AG09309 (cell line): ENCODE results near the gene TRIM2.

ENCODE experiments used
- DNase-seq: peaks from one replicate; pipeline ENCODE4 v3.0.0-alpha.2; 2010; ENCODE audit warnings: low read depth
- H3K4me3 ChIP-seq: 2 replicates; pipeline ENCODE4 v1.5.1; 2011; ENCODE audit warnings: mild to moderate bottlenecking, low read depth, low read length, moderate library complexity; ENCODE audit not compliant: control insufficient read depth
- TF ChIP-seq, protein P1 (sequence below): IDR thresholded peaks from 2 replicates; pipeline ENCODE4 v1.5.1; 2011; ENCODE audit warnings: mild to moderate bottlenecking, low read depth, low read length, inconsistent platforms; ENCODE audit not compliant: insufficient read depth, control insufficient read depth; ENCODE audit errors: missing control alignments

Gene TRIM2

DNA sequence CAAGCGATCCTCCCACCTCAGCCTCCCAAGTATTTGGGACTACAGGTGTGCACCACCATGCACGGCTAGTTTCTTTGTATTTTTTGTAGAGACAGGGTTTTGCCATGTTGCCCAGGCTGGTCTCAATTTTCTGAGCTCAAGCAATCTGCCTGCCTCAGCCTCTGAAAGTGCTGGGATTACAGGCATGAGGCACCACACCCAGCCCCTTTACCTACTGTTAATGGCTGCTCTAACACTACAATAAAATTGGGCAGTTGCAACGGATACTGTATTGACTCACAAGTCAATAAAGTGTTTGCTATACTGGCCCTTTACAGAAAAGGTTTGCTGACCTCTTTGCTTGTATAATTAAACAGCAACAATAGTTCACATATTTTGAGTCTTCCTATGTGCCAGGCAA, 41.5 kb downstream of the TRIM2 start:
- no peak overlapping the region for H3K4me3 ChIP-seq
- DNase-seq = no peak
- TF ChIP-seq, protein P1, sequence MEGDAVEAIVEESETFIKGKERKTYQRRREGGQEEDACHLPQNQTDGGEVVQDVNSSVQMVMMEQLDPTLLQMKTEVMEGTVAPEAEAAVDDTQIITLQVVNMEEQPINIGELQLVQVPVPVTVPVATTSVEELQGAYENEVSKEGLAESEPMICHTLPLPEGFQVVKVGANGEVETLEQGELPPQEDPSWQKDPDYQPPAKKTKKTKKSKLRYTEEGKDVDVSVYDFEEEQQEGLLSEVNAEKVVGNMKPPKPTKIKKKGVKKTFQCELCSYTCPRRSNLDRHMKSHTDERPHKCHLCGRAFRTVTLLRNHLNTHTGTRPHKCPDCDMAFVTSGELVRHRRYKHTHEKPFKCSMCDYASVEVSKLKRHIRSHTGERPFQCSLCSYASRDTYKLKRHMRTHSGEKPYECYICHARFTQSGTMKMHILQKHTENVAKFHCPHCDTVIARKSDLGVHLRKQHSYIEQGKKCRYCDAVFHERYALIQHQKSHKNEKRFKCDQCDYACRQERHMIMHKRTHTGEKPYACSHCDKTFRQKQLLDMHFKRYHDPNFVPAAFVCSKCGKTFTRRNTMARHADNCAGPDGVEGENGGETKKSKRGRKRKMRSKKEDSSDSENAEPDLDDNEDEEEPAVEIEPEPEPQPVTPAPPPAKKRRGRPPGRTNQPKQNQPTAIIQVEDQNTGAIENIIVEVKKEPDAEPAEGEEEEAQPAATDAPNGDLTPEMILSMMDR = no peak

DNA sequence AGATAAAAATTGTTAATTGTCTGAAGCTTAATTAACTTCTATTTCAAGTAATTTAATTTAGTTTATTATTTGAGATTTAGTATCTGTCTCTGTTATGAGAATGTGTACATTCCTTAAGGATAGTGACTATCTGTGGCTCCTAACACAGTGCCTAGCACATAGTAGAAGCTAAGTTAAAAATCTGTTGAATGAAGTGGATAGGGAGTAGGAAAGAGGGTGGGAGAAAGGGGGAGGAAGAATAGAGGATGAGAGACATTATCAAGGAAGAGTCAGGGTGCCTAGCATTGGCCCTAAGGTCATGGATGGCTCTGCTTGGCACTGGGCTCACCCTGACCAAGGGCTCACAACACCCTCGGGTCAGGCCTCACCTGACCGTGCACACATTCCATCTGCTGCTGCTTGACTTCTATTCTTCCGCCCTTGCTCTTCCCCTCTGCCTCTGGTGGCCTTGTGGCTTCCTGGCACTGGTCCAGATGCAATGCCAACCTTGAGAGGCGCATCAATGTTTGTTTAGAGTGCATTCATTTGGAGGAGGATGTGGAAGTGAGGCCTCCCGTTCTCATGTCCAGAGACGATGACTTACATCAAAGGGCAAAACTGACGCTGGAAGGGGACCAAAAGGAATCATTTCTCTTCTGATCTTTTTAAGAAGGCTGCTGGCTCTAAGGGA, 42.3 kb downstream of the TRIM2 start:
- no peak overlapping the region for H3K4me3 ChIP-seq
- TF ChIP-seq, protein P1 = no peak
- DNase-seq = no peak

DNA sequence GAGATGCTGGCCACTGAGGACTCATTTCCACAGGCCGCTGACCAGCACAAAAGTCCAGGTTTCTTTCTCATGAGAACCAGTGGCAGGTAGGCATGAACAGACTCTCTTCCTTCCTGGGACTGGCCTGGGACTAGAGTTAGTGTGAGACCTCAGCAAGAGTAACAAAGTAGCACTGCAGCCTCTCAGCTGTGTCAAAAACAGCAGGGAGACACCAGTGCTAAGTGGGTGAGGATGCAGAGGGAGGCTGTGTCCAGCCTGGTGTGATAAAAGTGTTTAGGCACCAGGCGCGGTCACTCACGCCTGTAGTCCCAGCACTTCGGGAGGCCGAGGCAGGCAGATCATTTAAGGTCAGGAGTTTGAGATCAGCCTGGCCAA, 42.9 kb downstream of the TRIM2 start:
- H3K4me3 ChIP-seq = no peak overlapping the region
- TF ChIP-seq, protein P1 = no peak
- DNase-seq = no peak

DNA sequence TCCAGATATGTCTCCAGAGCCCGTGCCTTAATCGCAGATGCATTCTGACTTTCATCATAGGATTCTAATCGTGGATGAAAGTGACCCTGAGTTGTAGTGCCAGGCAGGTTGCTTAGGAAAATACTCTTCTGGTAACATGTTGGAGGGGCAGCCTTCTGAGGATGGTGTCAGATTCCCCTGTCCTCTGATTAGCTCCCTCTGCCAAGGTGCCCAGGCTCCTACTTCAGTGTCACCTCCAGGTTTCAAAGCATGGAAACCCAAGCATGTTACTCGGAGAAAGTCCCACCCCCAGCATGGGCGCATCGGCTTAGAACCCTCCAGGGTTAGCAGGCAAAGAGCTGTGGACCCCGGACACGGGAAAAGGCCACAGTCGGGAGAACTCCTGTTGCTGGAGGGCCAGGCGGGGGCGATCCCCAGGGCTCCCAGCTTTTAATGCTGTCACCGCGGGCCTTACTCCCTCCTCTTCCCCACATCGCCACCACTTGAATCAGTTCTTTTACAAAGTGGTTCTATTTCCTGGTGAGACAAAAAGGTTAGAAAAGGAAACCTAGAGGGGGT, 44.5 kb downstream of the TRIM2 start:
- DNase-seq = no peak
- TF ChIP-seq, protein P1 = no peak
- peak overlapping the region; percentile 61 for H3K4me3 ChIP-seq

DNA sequence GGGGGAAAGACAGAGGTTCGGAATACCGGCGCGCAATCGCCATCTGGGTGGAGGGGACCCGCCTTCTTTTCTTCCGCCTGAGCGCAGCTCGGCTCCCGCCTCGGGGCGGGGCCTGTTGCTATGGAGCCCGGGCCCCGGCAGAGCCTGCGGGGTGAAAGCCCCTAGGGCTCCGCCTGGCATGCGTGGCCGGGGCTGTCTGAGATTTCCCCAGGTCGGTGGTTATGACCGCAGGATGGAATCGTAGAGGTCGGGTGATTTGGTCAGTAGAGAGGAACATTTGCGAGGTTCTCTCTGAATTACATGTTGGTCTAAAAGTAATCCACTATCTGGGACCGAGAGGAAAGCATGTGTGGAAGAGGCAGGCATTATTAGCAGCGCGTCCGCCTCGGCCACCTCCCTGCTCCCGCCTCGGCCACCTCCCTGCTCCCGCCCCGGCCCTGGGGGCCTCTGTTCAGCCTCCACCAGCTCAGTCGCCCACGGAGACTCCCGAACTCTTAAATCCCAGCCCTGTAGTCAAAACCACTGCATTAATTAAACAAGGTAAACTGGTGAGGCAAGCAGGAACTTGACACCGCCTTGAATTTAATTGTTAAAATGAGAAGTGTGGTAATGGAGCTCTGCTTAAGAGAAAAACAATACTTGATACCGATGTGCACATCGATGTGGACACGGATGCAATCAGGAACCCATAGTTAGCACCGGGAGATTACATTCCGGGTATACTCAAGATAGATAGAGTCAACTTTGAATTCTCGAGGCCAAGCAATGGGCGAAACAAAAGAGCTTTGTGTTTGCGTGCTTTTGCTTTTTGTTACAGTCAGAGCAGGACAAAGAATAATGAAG, 45.2 kb downstream of the TRIM2 start:
- peak overlapping the region; percentile 61 for H3K4me3 ChIP-seq
- TF ChIP-seq, protein P1 = no peak
- no peak for DNase-seq

DNA sequence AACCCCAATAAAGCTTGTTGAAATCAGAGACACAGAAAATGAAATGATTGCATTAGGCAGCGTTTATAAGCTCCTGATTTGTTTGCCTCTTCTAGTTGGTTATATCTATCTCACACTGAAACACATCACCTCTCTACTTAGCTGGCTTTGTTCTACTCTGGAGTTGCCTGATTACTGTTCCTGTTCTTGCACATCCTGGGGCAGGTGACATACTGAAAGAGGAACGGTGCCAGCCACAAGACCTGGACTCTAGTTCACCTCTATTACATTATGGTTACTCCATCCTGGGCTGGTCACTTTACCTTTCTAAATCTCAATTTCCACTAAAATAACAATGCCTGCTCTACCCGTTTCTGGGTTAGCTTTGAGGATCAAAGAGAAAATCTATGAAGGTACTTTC, 47.9 kb downstream of the TRIM2 start:
- no peak for DNase-seq
- TF ChIP-seq, protein P1 = no peak
- H3K4me3 ChIP-seq = no peak overlapping the region
